ENCODE measurements around the gene SERPINA6. TPM values are rescaled to one million over a fixed set of nuclear protein-coding genes. Genes with fewer than 3 reads are reported as not detected.
"Not testable (repeated sequence)": the region's sequence is repeated elsewhere in the genome, so short reads cannot be mapped to it uniquely, and the experiment has no call there.

The SERPINA6 gene
- total and polyA plus RNA-seq, 4 donors = not detected

- Histone ChIP-seq H3K27ac (ENCODE audit: low read depth in 1 of 2, low read length in 2 of 2) (no peak overlapping the region), H3K4me1 (ENCODE audit: control insufficient read depth in 1 of 2, insufficient read depth in 2 of 2, low read length in 2 of 2) (no peaks in the 10 kb centered on the region), H3K36me3 (ENCODE audit: control insufficient read depth in 1 of 2, insufficient read depth in 2 of 2, low read length in 1 of 2) (no peaks in the 10 kb centered on the region), H3K9me3 (ENCODE audit: control insufficient read depth, low read length) (peaks cover 2% of the 10 kb centered on the region), H3K27me3 (ENCODE audit: control insufficient read depth in 1 of 2, insufficient read depth in 2 of 2, low read length in 1 of 2) (no peaks in the 10 kb centered on the region), H3K4me3 (ENCODE audit: low read length in 2 of 2) (no peak overlapping the region)
- no peak for ATAC-seq (ENCODE audit: low FRiP score)
- no peak for DNase-seq
- intact Hi-C loops (cut with DNase I) = no loop called here
These were observed 38.0 kb downstream of the SERPINA6 start for GRCh38 chr14:94285158-94285557.

DNA sequence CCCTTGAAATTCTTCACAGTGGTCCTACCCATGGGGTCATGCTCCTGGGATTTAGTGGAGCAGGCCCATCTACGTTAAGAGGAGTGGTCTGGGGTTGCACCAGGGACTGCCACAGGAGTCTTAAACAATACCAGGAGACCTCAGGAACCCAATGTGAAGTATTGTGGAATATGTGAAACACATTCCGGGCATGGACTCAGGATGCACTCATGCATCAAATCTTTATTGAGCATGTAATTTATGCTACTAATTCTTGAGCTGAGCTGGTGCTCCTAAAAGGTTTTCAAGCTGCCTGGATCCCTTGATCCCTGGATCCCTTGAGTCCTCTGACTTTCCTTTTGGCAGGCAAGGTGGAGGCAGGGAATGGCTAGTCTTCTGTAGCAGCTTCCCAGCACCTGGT, 38.9 kb downstream of the SERPINA6 start:
- no peaks in the 10 kb centered on the region for H3K4me1 ChIP-seq (ENCODE audit: control insufficient read depth in 1 of 2, insufficient read depth in 2 of 2, low read length in 2 of 2)
- no peaks in the 10 kb centered on the region for H3K36me3 ChIP-seq (ENCODE audit: control insufficient read depth in 1 of 2, insufficient read depth in 2 of 2, low read length in 1 of 2)
- ATAC-seq (ENCODE audit: low FRiP score) (no peak), DNase-seq (no peak)
- peaks cover 2% of the 10 kb centered on the region for H3K9me3 ChIP-seq (ENCODE audit: control insufficient read depth, low read length)
- 57 to 68% methylated on average over 2 of the region's 2 CpGs for WGBS, 2 donors
- H3K27me3 ChIP-seq (ENCODE audit: control insufficient read depth in 1 of 2, insufficient read depth in 2 of 2, low read length in 1 of 2) = no peaks in the 10 kb centered on the region
- H3K27ac ChIP-seq (ENCODE audit: low read depth in 1 of 2, low read length in 2 of 2) = no peak overlapping the region
- H3K4me3 ChIP-seq (ENCODE audit: low read length in 2 of 2) = no peak overlapping the region
- intact Hi-C loops (cut with DNase I) = no loop called here

- no peak for DNase-seq
- no peaks in the 10 kb centered on the region for H3K36me3 ChIP-seq (ENCODE audit: control insufficient read depth in 1 of 2, insufficient read depth in 2 of 2, low read length in 1 of 2)
- intact Hi-C loops (cut with DNase I) = no loop called here
- H3K4me1 ChIP-seq (ENCODE audit: control insufficient read depth in 1 of 2, insufficient read depth in 2 of 2, low read length in 2 of 2) = no peaks in the 10 kb centered on the region
- no peaks in the 10 kb centered on the region for H3K27me3 ChIP-seq (ENCODE audit: control insufficient read depth in 1 of 2, insufficient read depth in 2 of 2, low read length in 1 of 2)
- H3K4me3 ChIP-seq (ENCODE audit: low read length in 2 of 2) = no peak overlapping the region
- WGBS, 2 donors = 78 to 86% methylated on average over 2 of the region's 2 CpGs
- ATAC-seq (ENCODE audit: low FRiP score) = no peak
- H3K27ac ChIP-seq (ENCODE audit: low read depth in 1 of 2, low read length in 2 of 2) = no peak overlapping the region
- no peaks in the 10 kb centered on the region for H3K9me3 ChIP-seq (ENCODE audit: control insufficient read depth, low read length)
These were observed 40.0 kb downstream of the SERPINA6 start for GRCh38 chr14:94282991-94283723.

- intact Hi-C loops (cut with DNase I) = no loop called here
- Histone ChIP-seq H3K36me3 (ENCODE audit: control insufficient read depth in 1 of 2, insufficient read depth in 2 of 2, low read length in 1 of 2) (no peaks in the 10 kb centered on the region), H3K9me3 (ENCODE audit: control insufficient read depth, low read length) (no peaks in the 10 kb centered on the region), H3K4me3 (ENCODE audit: low read length in 2 of 2) (no peak overlapping the region), H3K27ac (ENCODE audit: low read depth in 1 of 2, low read length in 2 of 2) (no peak overlapping the region), H3K4me1 (ENCODE audit: control insufficient read depth in 1 of 2, insufficient read depth in 2 of 2, low read length in 2 of 2) (no peaks in the 10 kb centered on the region), H3K27me3 (ENCODE audit: control insufficient read depth in 1 of 2, insufficient read depth in 2 of 2, low read length in 1 of 2) (no peaks in the 10 kb centered on the region)
- DNase-seq (no peak), ATAC-seq (ENCODE audit: low FRiP score) (no peak)
- 10 to 30% methylated on average over 2 of the region's 2 CpGs for WGBS, 2 donors
These were observed 44.4 kb downstream of the SERPINA6 start for GRCh38 chr14:94278731-94279130.

DNA sequence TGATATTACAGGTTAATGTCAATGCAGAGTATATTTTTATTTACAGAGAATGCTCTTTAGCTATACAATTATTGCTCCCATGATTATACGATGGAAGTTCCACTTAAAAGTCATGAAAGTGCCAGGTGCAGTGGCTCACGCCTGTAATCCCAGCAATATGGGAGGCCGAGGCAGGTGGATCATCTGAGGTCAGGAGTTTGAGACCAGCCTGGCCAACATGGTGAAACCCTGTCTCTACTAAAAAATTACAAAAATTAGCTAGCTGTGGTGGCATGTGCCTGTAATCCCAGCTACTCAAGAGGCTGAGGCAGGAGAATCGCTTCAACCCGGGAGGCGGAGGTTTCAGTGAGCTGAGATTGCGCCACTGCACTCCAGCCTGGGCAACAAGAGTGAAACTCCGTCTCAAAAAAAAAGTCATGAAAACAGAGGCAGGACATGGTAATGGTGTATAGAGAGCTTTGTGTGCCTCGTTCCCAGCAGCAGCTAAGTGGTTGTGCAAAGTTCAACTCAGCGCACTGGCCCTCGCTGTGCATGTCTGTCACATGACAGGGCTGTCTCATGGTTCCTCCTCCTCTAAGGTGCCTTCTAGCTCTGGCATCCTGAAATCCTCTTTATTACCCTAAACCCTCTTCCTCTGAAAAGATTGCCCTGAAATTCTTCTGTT, 46.1 kb downstream of the SERPINA6 start:
- H3K27me3 ChIP-seq (ENCODE audit: control insufficient read depth in 1 of 2, insufficient read depth in 2 of 2, low read length in 1 of 2); H3K4me1 ChIP-seq (ENCODE audit: control insufficient read depth in 1 of 2, insufficient read depth in 2 of 2, low read length in 2 of 2); H3K9me3 ChIP-seq (ENCODE audit: control insufficient read depth, low read length); H3K36me3 ChIP-seq (ENCODE audit: control insufficient read depth in 1 of 2, insufficient read depth in 2 of 2, low read length in 1 of 2); H3K4me3 ChIP-seq (ENCODE audit: low read length in 2 of 2); DNase-seq; ATAC-seq (ENCODE audit: low FRiP score); H3K27ac ChIP-seq (ENCODE audit: low read depth in 1 of 2, low read length in 2 of 2); intact Hi-C loops (cut with DNase I): not testable (repeated sequence)
- 85 to 91% methylated on average over 11 of the region's 11 CpGs for WGBS, 2 donors

- 77 to 78% methylated on average over 10 of the region's 10 CpGs for WGBS, 2 donors
- intact Hi-C loops (cut with DNase I) = no loop called here
- H3K27me3 ChIP-seq (ENCODE audit: control insufficient read depth in 1 of 2, insufficient read depth in 2 of 2, low read length in 1 of 2) = no peaks in the 10 kb centered on the region
- ATAC-seq (ENCODE audit: low FRiP score) (no peak), DNase-seq (no peak)
- H3K36me3 ChIP-seq (ENCODE audit: control insufficient read depth in 1 of 2, insufficient read depth in 2 of 2, low read length in 1 of 2) = no peaks in the 10 kb centered on the region
- H3K4me1 ChIP-seq (ENCODE audit: control insufficient read depth in 1 of 2, insufficient read depth in 2 of 2, low read length in 2 of 2) = no peaks in the 10 kb centered on the region
- H3K9me3 ChIP-seq (ENCODE audit: control insufficient read depth, low read length) = no peaks in the 10 kb centered on the region
- no peak overlapping the region for H3K4me3 ChIP-seq (ENCODE audit: low read length in 2 of 2)
- no peak overlapping the region for H3K27ac ChIP-seq (ENCODE audit: low read depth in 1 of 2, low read length in 2 of 2)
These were observed 54.0 kb downstream of the SERPINA6 start for GRCh38 chr14:94269156-94269555.

DNA sequence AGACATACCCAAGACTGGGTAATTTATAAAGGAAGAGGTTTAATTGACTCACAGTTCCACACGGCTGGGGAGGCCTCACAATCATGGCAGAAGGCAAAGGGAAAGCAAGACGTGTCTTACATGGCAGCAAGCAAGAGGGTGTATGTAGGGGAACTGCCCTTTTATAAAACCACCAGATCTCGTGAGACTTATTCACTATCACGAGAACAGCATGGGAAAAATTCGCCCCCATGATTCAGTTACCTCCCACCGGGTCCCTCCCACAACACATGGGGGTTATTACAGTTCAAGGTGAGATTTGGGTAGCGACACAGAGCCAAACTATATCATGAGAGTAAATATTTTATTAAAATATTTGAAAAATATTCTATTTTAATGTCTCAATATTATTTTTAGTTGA, 54.6 kb downstream of the SERPINA6 start:
- H3K4me3 ChIP-seq (ENCODE audit: low read length in 2 of 2); DNase-seq; H3K9me3 ChIP-seq (ENCODE audit: control insufficient read depth, low read length); H3K27ac ChIP-seq (ENCODE audit: low read depth in 1 of 2, low read length in 2 of 2); H3K27me3 ChIP-seq (ENCODE audit: control insufficient read depth in 1 of 2, insufficient read depth in 2 of 2, low read length in 1 of 2); intact Hi-C loops (cut with DNase I); H3K4me1 ChIP-seq (ENCODE audit: control insufficient read depth in 1 of 2, insufficient read depth in 2 of 2, low read length in 2 of 2); ATAC-seq (ENCODE audit: low FRiP score); H3K36me3 ChIP-seq (ENCODE audit: control insufficient read depth in 1 of 2, insufficient read depth in 2 of 2, low read length in 1 of 2): not testable (repeated sequence)
- WGBS, 2 donors = 73 to 77% methylated on average over 7 of the region's 7 CpGs

GRCh38 chr14:94267352-94267751, 55.8 kb downstream of the SERPINA6 start:
- Histone ChIP-seq H3K4me3 (ENCODE audit: low read length in 2 of 2) (no peak overlapping the region), H3K27ac (ENCODE audit: low read depth in 1 of 2, low read length in 2 of 2) (no peak overlapping the region), H3K36me3 (ENCODE audit: control insufficient read depth in 1 of 2, insufficient read depth in 2 of 2, low read length in 1 of 2) (no peaks in the 10 kb centered on the region), H3K4me1 (ENCODE audit: control insufficient read depth in 1 of 2, insufficient read depth in 2 of 2, low read length in 2 of 2) (no peaks in the 10 kb centered on the region), H3K9me3 (ENCODE audit: control insufficient read depth, low read length) (no peaks in the 10 kb centered on the region), H3K27me3 (ENCODE audit: control insufficient read depth in 1 of 2, insufficient read depth in 2 of 2, low read length in 1 of 2) (no peaks in the 10 kb centered on the region)
- WGBS, 2 donors = 61 to 72% methylated on average over 1 of the region's 1 CpG
- intact Hi-C loops (cut with DNase I) = no loop called here
- DNase-seq (no peak), ATAC-seq (ENCODE audit: low FRiP score) (no peak)

DNA sequence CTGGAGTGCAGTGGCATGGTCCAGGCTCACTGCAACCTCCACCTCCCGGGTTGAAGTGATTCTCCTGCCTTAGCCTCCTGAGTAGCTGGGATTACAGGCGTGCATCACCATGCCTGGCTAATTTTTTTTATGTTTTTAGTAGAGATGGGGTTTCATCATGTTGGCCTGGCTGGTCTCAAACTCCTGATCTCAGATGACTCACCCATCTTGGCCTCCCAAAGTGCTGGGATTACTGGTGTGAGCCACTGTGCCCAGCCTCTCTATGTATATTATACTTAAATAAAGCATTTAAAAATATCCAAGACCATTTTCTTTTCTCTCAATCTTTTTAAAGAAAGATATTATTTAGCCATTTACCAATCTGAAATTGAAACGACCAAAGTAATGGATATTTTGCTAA, 58.9 kb downstream of the SERPINA6 start:
- H3K4me3 ChIP-seq (ENCODE audit: low read length in 2 of 2); DNase-seq; H3K36me3 ChIP-seq (ENCODE audit: control insufficient read depth in 1 of 2, insufficient read depth in 2 of 2, low read length in 1 of 2); H3K27me3 ChIP-seq (ENCODE audit: control insufficient read depth in 1 of 2, insufficient read depth in 2 of 2, low read length in 1 of 2); H3K27ac ChIP-seq (ENCODE audit: low read depth in 1 of 2, low read length in 2 of 2); intact Hi-C loops (cut with DNase I); H3K9me3 ChIP-seq (ENCODE audit: control insufficient read depth, low read length); H3K4me1 ChIP-seq (ENCODE audit: control insufficient read depth in 1 of 2, insufficient read depth in 2 of 2, low read length in 2 of 2); ATAC-seq (ENCODE audit: low FRiP score): not testable (repeated sequence)
- 68 to 77% methylated on average over 3 of the region's 3 CpGs for WGBS, 2 donors

Data from aorta (tissue), 5 donors.